H1 (cell line): Measurements from ENCODE around the gene DAB2IP. TPM values are rescaled to one million over a fixed set of nuclear protein-coding genes. Genes with fewer than 3 reads are reported as not detected.

Experiments used
- CTCF ChIA-PET: fragments of 300-600 bp; sonication (Branson Sonifier 250); formaldehyde crosslinking; loops from one replicate; lab custom pipeline; 2021; ENCODE audit not compliant: partially characterized antibody; lab: Charles Lee
- POLR2A ChIA-PET: fragments of 300-600 bp; sonication (Branson Sonifier 250); formaldehyde crosslinking; loops from one replicate; lab custom pipeline; 2021; ENCODE audit warnings: inconsistent platforms; ENCODE audit not compliant: partially characterized antibody; lab: Charles Lee
- DNase-seq, 2 experiments: peaks; one replicate each; pipeline versions ENCODE4 v3.0.0 to v3.0.0-alpha.2; 2010 to 2022; ENCODE audit warnings: low spot score in 2 of 2, low read depth in 1 of 2, mixed read lengths in 1 of 2
- FAIRE-seq: peaks from 2 replicates; lab custom pipeline; 2011; peaks lifted over from hg19 to GRCh38; lab: Jason Lieb, UNC
- H2AFZ ChIP-seq: 2 replicates; pipeline ENCODE4 v1.8.1; 2012; ENCODE audit warnings: low read length, inconsistent platforms
- H2AK5ac ChIP-seq: 2 replicates; pipeline ENCODE4 v1.6.1; 2013; ENCODE audit warnings: low read depth, low read length
- H2BK120ac ChIP-seq: replicated peaks from 2 replicates; pipeline ENCODE3; 2013; ENCODE audit warnings: low read depth, low read length, inconsistent platforms
- H2BK12ac ChIP-seq: 2 replicates; pipeline ENCODE4 v1.6.1; 2013; ENCODE audit warnings: low read depth, low read length
- H2BK15ac ChIP-seq: 2 replicates; pipeline ENCODE4 v1.6.1; 2013; ENCODE audit warnings: low read length
- H2BK20ac ChIP-seq: 2 replicates; pipeline ENCODE4 v1.6.1; 2013; ENCODE audit warnings: low read length
- H2BK5ac ChIP-seq: 2 replicates; pipeline ENCODE4 v1.6.1; 2013; ENCODE audit warnings: low read depth, low read length
- H3K14ac ChIP-seq: 2 replicates; pipeline ENCODE4 v1.6.1; 2013; ENCODE audit warnings: inconsistent platforms; ENCODE audit not compliant: insufficient read length
- H3K18ac ChIP-seq: 2 replicates; pipeline ENCODE4 v1.6.1; 2013; ENCODE audit warnings: low read length; ENCODE audit errors: extremely low read depth
- H3K23ac ChIP-seq: 2 replicates; pipeline ENCODE4 v1.6.1; 2013; ENCODE audit warnings: inconsistent platforms; ENCODE audit not compliant: insufficient read length
- H3K23me2 ChIP-seq: 2 replicates; pipeline ENCODE4 v1.6.1; 2013; ENCODE audit warnings: low read depth, low read length
- H3K27ac ChIP-seq: 2 replicates; pipeline ENCODE4 v1.6.1; 2011; ENCODE audit warnings: low read depth, low read length, inconsistent platforms
- H3K27me3 ChIP-seq, 4 experiments: replicated peaks in 1 of 4; 1 replicate in 1 of 4; 2 replicates in 3 of 4; pipeline versions ENCODE4 v1.6.1 to v1.8.1; 2011 to 2013; ENCODE audit warnings: low read length in 3 of 4, mild to moderate bottlenecking in 3 of 4, inconsistent platforms in 2 of 4, mixed read lengths in 2 of 4, moderate library complexity in 1 of 4; ENCODE audit not compliant: control insufficient read depth in 3 of 4, insufficient read depth in 3 of 4; ENCODE audit errors: extremely low read depth in 1 of 4
- H3K36me3 ChIP-seq, 4 experiments: 2 replicates each; pipeline versions ENCODE4 v1.6.1 to v1.8.1; 2011 to 2013; ENCODE audit warnings: mild to moderate bottlenecking in 4 of 4, low read length in 3 of 4, moderate library complexity in 2 of 4, control low read depth in 1 of 4, inconsistent platforms in 1 of 4; ENCODE audit not compliant: insufficient read depth in 4 of 4, control insufficient read depth in 2 of 4
- H3K4ac ChIP-seq: replicated peaks from 2 replicates; pipeline ENCODE3; 2013; ENCODE audit warnings: low read length, low read depth, mixed read lengths, inconsistent platforms; ENCODE audit not compliant: insufficient read length
- H3K4me1 ChIP-seq, 4 experiments: replicated peaks in 1 of 4; 1 replicate in 1 of 4; 2 replicates in 3 of 4; pipeline versions ENCODE4 v1.6.1 to v1.8.1; 2011 to 2013; ENCODE audit warnings: low read length in 3 of 4, inconsistent platforms in 2 of 4, mixed read lengths in 1 of 4; ENCODE audit not compliant: insufficient read depth in 4 of 4, control insufficient read depth in 3 of 4
- H3K4me2 ChIP-seq, 2 experiments: 2 replicates each; pipeline versions ENCODE4 v1.6.1 to v1.8.1; 2011 to 2013; ENCODE audit warnings: low read depth in 2 of 2, low read length in 2 of 2, control low read depth in 1 of 2, inconsistent platforms in 1 of 2, mild to moderate bottlenecking in 1 of 2; ENCODE audit not compliant: insufficient read depth in 1 of 2
- H3K4me3 ChIP-seq, 4 experiments: fragments of 200-600, 300-600 bp in 1 of 4; sonication (generic), shearing (Covaris generic), sonication (Bioruptor Twin) in 1 of 4; 2 replicates each; pipeline versions ENCODE4 v1.5.1 to v1.8.1; 2011 to 2016; ENCODE audit warnings: low read length in 4 of 4, low read depth in 3 of 4, control low read depth in 2 of 4, inconsistent platforms in 2 of 4, mild to moderate bottlenecking in 2 of 4, mixed read lengths in 1 of 4, moderate library complexity in 1 of 4; ENCODE audit not compliant: insufficient read depth in 2 of 4; ENCODE audit errors: extremely low read depth in 1 of 4
- H3K56ac ChIP-seq: replicated peaks from 2 replicates; pipeline ENCODE3; 2013; ENCODE audit warnings: low read depth, mild to moderate bottlenecking, mixed read lengths, low read length, inconsistent platforms; ENCODE audit not compliant: insufficient read length
- H3K79me1 ChIP-seq: 2 replicates; pipeline ENCODE4 v1.6.1; 2013; ENCODE audit warnings: low read depth, low read length, control low read depth
- H3K79me2 ChIP-seq, 2 experiments: 2 replicates each; pipeline versions ENCODE4 v1.6.1 to v1.8.1; 2012 to 2013; ENCODE audit warnings: low read length in 2 of 2, mild to moderate bottlenecking in 2 of 2, inconsistent platforms in 1 of 2; ENCODE audit not compliant: insufficient read depth in 2 of 2, control insufficient read depth in 1 of 2
- H3K9ac ChIP-seq, 4 experiments: replicated peaks in 1 of 4; 1 replicate in 1 of 4; 2 replicates in 3 of 4; pipeline versions ENCODE4 v1.6.1 to v1.8.1; 2011 to 2013; ENCODE audit warnings: low read depth in 3 of 4, low read length in 3 of 4, control low read depth in 2 of 4, mild to moderate bottlenecking in 2 of 4, moderate library complexity in 2 of 4, inconsistent platforms in 1 of 4; ENCODE audit errors: extremely low read depth in 1 of 4
- H3K9me3 ChIP-seq, 2 experiments: 2 replicates each; pipeline versions ENCODE4 v1.6.1 to v1.8.1; 2012 to 2013; ENCODE audit warnings: mild to moderate bottlenecking in 2 of 2, moderate library complexity in 2 of 2, control low read depth in 1 of 2, inconsistent platforms in 1 of 2, low read depth in 1 of 2, low read length in 1 of 2, mixed read lengths in 1 of 2; ENCODE audit not compliant: insufficient read depth in 2 of 2
- H4K20me1 ChIP-seq, 2 experiments: replicated peaks in 1 of 2; 2 replicates each; pipeline versions ENCODE3 to v1.8.1; 2011 to 2013; ENCODE audit warnings: inconsistent platforms in 2 of 2, low read length in 2 of 2, mild to moderate bottlenecking in 1 of 2; ENCODE audit not compliant: insufficient read depth in 2 of 2, control insufficient read depth in 1 of 2
- H4K5ac ChIP-seq: 2 replicates; pipeline ENCODE4 v1.6.1; 2013; ENCODE audit warnings: low read length, low read depth, mixed read lengths, inconsistent platforms; ENCODE audit not compliant: insufficient read length
- H4K8ac ChIP-seq: 2 replicates; pipeline ENCODE4 v1.8.0; 2013; ENCODE audit warnings: mild to moderate bottlenecking, moderate library complexity, low read length, inconsistent platforms; ENCODE audit not compliant: insufficient read depth; ENCODE audit errors: extremely low read depth
- H4K91ac ChIP-seq: replicated peaks from 2 replicates; pipeline ENCODE3; 2013; ENCODE audit warnings: low read length, mixed read lengths, inconsistent platforms; ENCODE audit not compliant: insufficient read length
- CBX8 ChIP-seq: fragments of 300-800, 300-1000 bp; sonication (generic); IDR thresholded peaks from 2 replicates; pipeline ENCODE4 v1.7.1; 2016; ENCODE audit warnings: low read depth, low read length, borderline replicate concordance
- CTCF ChIP-seq, 3 experiments: IDR thresholded peaks; 1 replicate in 2 of 3; 2 replicates in 1 of 3; pipeline versions ENCODE4 v1.5.1 to v1.6.1; 2011; ENCODE audit warnings: low read length in 3 of 3, mild to moderate bottlenecking in 3 of 3, inconsistent platforms in 2 of 3, low read depth in 1 of 3, moderate library complexity in 1 of 3; ENCODE audit not compliant: insufficient read depth in 1 of 3; ENCODE audit errors: control extremely low read depth in 1 of 3
- HDAC2 ChIP-seq, 2 experiments: fragments of 300-600 bp in 1 of 2; sonication (generic) in 1 of 2; IDR thresholded peaks; 2 replicates each; pipeline ENCODE4 v1.6.1; 2011 to 2012; ENCODE audit warnings: low read depth in 2 of 2, low read length in 2 of 2, mild to moderate bottlenecking in 2 of 2, moderate library complexity in 2 of 2, borderline replicate concordance in 1 of 2, inconsistent platforms in 1 of 2
- KDM1A ChIP-seq: fragments of 200-600, 300-600 bp; sonication (generic); IDR thresholded peaks from 2 replicates; pipeline ENCODE4 v1.7.1; 2016; ENCODE audit warnings: mild to moderate bottlenecking, low read length, borderline replicate concordance
- MAX ChIP-seq: IDR thresholded peaks from 2 replicates; pipeline ENCODE4 v1.6.1; 2012; ENCODE audit warnings: inconsistent platforms
- PHF8 ChIP-seq: fragments of 200-600 bp; sonication (generic); conservative IDR thresholded peaks from 2 replicates; pipeline ENCODE4 v1.7.1; 2012; ENCODE audit warnings: low read depth, mild to moderate bottlenecking, inconsistent platforms, low read length, moderate library complexity
- SIX5 ChIP-seq: IDR thresholded peaks from 2 replicates; pipeline ENCODE4 v1.6.1; 2011; ENCODE audit warnings: mild to moderate bottlenecking, low read depth, low read length
- WGBS, 2 experiments: shearing (Covaris generic) in 1 of 2; methylation state at CpG; one replicate each; pipeline versions ENCODE4 v1.1.6 to v1.1.7; 2013 to 2015; ENCODE audit warnings: low lambda C conversion rate in 2 of 2, mixed read lengths in 2 of 2, inconsistent platforms in 1 of 2, low coverage in 1 of 2, missing lambda C conversion rate in 1 of 2; ENCODE audit not compliant: insufficient replicate concordance in 2 of 2, insufficient coverage in 1 of 2, insufficient read length in 1 of 2; ENCODE audit errors: extremely low coverage in 1 of 2, missing lambda C conversion rate in 1 of 2; 5-methylcytosine and 5-hydroxymethylcytosine counted together
- polyA plus RNA-seq, 7 experiments: library from polyadenylated mRNA; depleted of rRNA in 3 of 7; stranded (reverse) in 5 of 7; unstranded in 2 of 7; fragments of >200 nt in 5 of 7; fragments of 200-250 nt in 2 of 7; gene quantifications; 1 replicate in 5 of 7; 2 replicates in 1 of 7; 4 replicates in 1 of 7; pipeline versions ENCODE4 v1.2.1 to v1.2.3, GENCODE V29; 2011 to 2013; ENCODE audit warnings: missing spikeins in 2 of 7, mixed read lengths in 2 of 7
- total RNA-seq: library from RNA; stranded (reverse); fragmentation: NEBNext Ultra II Directional; extraction: Animal tissue kit (Norgen Biotek cat#: 25700); gene quantifications from 2 replicates; pipeline ENCODE4 v1.2.1, GENCODE V29; 2021
- TF ChIP-seq, protein P1 (sequence below): IDR thresholded peaks from 2 replicates; pipeline ENCODE4 v1.6.1; 2012; ENCODE audit warnings: low read length, inconsistent platforms

Gene DAB2IP
- total and polyA plus RNA-seq, 2 of the 8 experiments (the other 6 are each of a cell fraction or from before 2014, with no cell fraction given), result 19.7 to 39.5 TPM

GRCh38 chr9:121814594-121814993, 163.2 kb downstream of the DAB2IP start:
- H3K27ac ChIP-seq, result no peak overlapping the region
- H4K8ac ChIP-seq, result no peak overlapping the region; the same call in 1 of the 2 replicates
- 81% methylated on average over 11 of the region's 11 CpGs; no CpG with 5 or more reads in 1 of the 2 experiments for WGBS, 2 experiments
- no peaks in the 10 kb centered on the region for H3K9me3 ChIP-seq
- H2BK12ac ChIP-seq, result no peak overlapping the region
- no peak overlapping the region for H3K18ac ChIP-seq
- H2BK20ac ChIP-seq, result no peak overlapping the region
- no peak overlapping the region for H3K14ac ChIP-seq
- H3K4ac ChIP-seq, result peak overlapping the region; percentile 61
- no peak overlapping the region for H3K9ac ChIP-seq
- DNase-seq (no peak), FAIRE-seq (no peak)
- ChIA-PET POLR2A (interaction anchor here (1.5 kb wide), 1 partner anchor 9 kb away, joined by 4 read pairs; no protein-coding TSS in a partner anchor), CTCF (interaction anchor here (1.3 to 2.4 kb wide), 5 partner anchors 9 to 194 kb away, joined by 3 to 7 read pairs (median 4); no protein-coding TSS in a partner anchor)
- peaks cover 6 to 22% (median 12%) of the 10 kb centered on the region in 4 experiments for H3K4me1 ChIP-seq
- H2AK5ac ChIP-seq, result no peak overlapping the region
- H2AFZ ChIP-seq, result no peak overlapping the region
- peak overlapping the region; percentile 44 for H4K91ac ChIP-seq
- H3K23me2 ChIP-seq, result no peaks in the 10 kb centered on the region; the same call in 1 of the 2 replicates
- H3K27me3 ChIP-seq, result no peaks in the 10 kb centered on the region
- no peaks in the 10 kb centered on the region for H3K36me3 ChIP-seq
- no peaks in the 10 kb centered on the region for H3K79me2 ChIP-seq
- peaks cover 3% of the 10 kb centered on the region; the same call in 1 of the 2 replicates for H3K79me1 ChIP-seq
- H3K4me3 ChIP-seq, result no peak overlapping the region
- peaks cover 0 to 2% of the 10 kb centered on the region in 2 experiments for H4K20me1 ChIP-seq
- no peak overlapping the region for H4K5ac ChIP-seq
- no peak overlapping the region; the same call in 1 of the 2 replicates for H2BK15ac ChIP-seq
- H3K23ac ChIP-seq, result no peak overlapping the region
- H2BK120ac ChIP-seq, result no peak overlapping the region
- no peak overlapping the region for H3K4me2 ChIP-seq
- no peak overlapping the region for H3K56ac ChIP-seq
- no peak overlapping the region for H2BK5ac ChIP-seq
- TF ChIP-seq HDAC2 (IDR thresholded peaks at IDR 0.05; ENCODE audit: borderline replicate concordance in 1 of 2, low read depth in 2 of 2, low read length in 2 of 2) (no peak), MAX (no peak), CTCF (IDR thresholded peaks at IDR 0.05; ENCODE audit: control extremely low read depth in 1 of 3, insufficient read depth in 1 of 3, low read depth in 1 of 3, low read length in 3 of 3) (no peak), CBX8 (no peak), KDM1A (no peak), PHF8 (no peak), SIX5 (no peak)
- TF ChIP-seq, protein P1, sequence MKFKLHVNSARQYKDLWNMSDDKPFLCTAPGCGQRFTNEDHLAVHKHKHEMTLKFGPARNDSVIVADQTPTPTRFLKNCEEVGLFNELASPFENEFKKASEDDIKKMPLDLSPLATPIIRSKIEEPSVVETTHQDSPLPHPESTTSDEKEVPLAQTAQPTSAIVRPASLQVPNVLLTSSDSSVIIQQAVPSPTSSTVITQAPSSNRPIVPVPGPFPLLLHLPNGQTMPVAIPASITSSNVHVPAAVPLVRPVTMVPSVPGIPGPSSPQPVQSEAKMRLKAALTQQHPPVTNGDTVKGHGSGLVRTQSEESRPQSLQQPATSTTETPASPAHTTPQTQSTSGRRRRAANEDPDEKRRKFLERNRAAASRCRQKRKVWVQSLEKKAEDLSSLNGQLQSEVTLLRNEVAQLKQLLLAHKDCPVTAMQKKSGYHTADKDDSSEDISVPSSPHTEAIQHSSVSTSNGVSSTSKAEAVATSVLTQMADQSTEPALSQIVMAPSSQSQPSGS, result no peak
